Lower leg skin (tissue), 3 donors: Measurements from ENCODE around the gene MRPL38.

Source experiments
- CTCF ChIP-seq, 3 donors: fragments of 450-650 bp; IDR thresholded peaks; one replicate each; pipeline ENCODE4 v1.5.1; 2016; ENCODE audit warnings: antibody characterized with exemption in 3 of 3, mild to moderate bottlenecking in 3 of 3, moderate library complexity in 2 of 3
- POLR2A ChIP-seq, 2 donors: fragments of 450-650 bp; IDR thresholded peaks; one replicate each; pipeline ENCODE4 v1.6.1; 2016 to 2017; ENCODE audit warnings: antibody characterized with exemption in 2 of 2, mild to moderate bottlenecking in 1 of 2, moderate library complexity in 1 of 2

- TF ChIP-seq CTCF (IDR thresholded peaks at IDR 0.05) (no peak), POLR2A (IDR thresholded peaks at IDR 0.05) (no peak)
Observed at GRCh38 chr17:75902406-75902805, 2.3 kb downstream of the MRPL38 start.
